GM12892 (cell line): ENCODE data around the gene SLC25A24.

Source experiments
- POLR2A ChIP-seq: IDR thresholded peaks from 2 replicates; pipeline ENCODE4 v1.6.1; 2011; ENCODE audit warnings: low read depth, low read length, control low read depth
- POLR2AphosphoS5 ChIP-seq: IDR thresholded peaks from 2 replicates; pipeline ENCODE4 v1.6.1; 2011; ENCODE audit warnings: low read depth, low read length, control low read depth
- TAF1 ChIP-seq: IDR thresholded peaks from 2 replicates; pipeline ENCODE4 v1.6.1; 2011; ENCODE audit warnings: low read depth, mild to moderate bottlenecking, control low read depth, low read length, borderline replicate concordance

- TF ChIP-seq POLR2A (no peak), TAF1 (no peak), POLR2AphosphoS5 (no peak)
Observed at GRCh38 chr1:108152782-108153222, 47.3 kb downstream of the SLC25A24 start.
